ENCODE data around the gene TBC1D2B.

GRCh38 chr15:78111788-78112187 lies 34.3 kb upstream of the TBC1D2B start:
- TF ChIP-seq LEF1 (IDR thresholded peaks at IDR 0.05; ENCODE audit: borderline replicate concordance) (no peak), ARNT (IDR thresholded peaks at IDR 0.05) (no peak), FOXM1 (IDR thresholded peaks at IDR 0.05; ENCODE audit: borderline replicate concordance) (no peak), SP1 (IDR thresholded peaks at IDR 0.05) (no peak), L3MBTL2 (conservative IDR thresholded peaks at IDR 0.05) (no peak), ELF4 (IDR thresholded peaks at IDR 0.05) (no peak), BHLHE40 (IDR thresholded peaks at IDR 0.05; ENCODE audit: borderline replicate concordance) (no peak), FOXK2 (IDR thresholded peaks at IDR 0.05) (no peak), SUZ12 (IDR thresholded peaks at IDR 0.05) (no peak), HDGF (IDR thresholded peaks at IDR 0.05; ENCODE audit: borderline replicate concordance) (no peak), NFRKB (IDR thresholded peaks at IDR 0.05) (no peak), FOXA1 (IDR thresholded peaks at IDR 0.05) (no peak)
- TF ChIP-seq, protein P1, sequence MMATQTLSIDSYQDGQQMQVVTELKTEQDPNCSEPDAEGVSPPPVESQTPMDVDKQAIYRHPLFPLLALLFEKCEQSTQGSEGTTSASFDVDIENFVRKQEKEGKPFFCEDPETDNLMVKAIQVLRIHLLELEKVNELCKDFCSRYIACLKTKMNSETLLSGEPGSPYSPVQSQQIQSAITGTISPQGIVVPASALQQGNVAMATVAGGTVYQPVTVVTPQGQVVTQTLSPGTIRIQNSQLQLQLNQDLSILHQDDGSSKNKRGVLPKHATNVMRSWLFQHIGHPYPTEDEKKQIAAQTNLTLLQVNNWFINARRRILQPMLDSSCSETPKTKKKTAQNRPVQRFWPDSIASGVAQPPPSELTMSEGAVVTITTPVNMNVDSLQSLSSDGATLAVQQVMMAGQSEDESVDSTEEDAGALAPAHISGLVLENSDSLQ (IDR thresholded peaks at IDR 0.05), result no peak

Measured in HEK293T (cell line).